AG09309 (cell line): ENCODE results near the gene TMEM80.
"Not testable (repeated sequence)": the region's sequence is repeated elsewhere in the genome, so short reads cannot be mapped to it uniquely, and the experiment has no call there.

Experiments used
- DNase-seq: peaks from one replicate; pipeline ENCODE4 v3.0.0-alpha.2; 2010; ENCODE audit warnings: low read depth
- H3K4me3 ChIP-seq: 2 replicates; pipeline ENCODE4 v1.5.1; 2011; ENCODE audit warnings: mild to moderate bottlenecking, low read depth, low read length, moderate library complexity; ENCODE audit not compliant: control insufficient read depth
- TF ChIP-seq, protein P1 (sequence below): IDR thresholded peaks from 2 replicates; pipeline ENCODE4 v1.5.1; 2011; ENCODE audit warnings: mild to moderate bottlenecking, low read depth, low read length, inconsistent platforms; ENCODE audit not compliant: insufficient read depth, control insufficient read depth; ENCODE audit errors: missing control alignments

Gene TMEM80

DNA sequence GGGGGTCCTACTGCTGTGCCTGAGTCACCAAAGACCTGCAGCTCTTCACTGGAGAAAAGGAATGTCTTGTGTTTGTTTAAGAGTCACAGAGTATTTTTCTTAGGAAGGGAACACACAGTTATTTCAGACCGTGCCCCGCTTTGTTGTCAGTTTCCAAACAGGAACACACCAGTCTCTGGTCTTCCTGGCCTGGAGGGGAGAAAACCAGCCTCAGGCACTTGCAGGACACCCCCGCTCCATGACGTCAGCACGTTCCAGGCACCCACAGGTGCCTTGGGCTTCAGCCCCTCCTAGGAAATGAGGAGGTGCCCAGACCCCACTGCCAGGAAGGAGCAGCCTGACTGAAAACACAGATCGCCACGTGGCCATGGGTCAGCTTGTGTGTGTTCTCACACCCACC lies 6.0 kb upstream of the TMEM80 start:
- TF ChIP-seq, protein P1, sequence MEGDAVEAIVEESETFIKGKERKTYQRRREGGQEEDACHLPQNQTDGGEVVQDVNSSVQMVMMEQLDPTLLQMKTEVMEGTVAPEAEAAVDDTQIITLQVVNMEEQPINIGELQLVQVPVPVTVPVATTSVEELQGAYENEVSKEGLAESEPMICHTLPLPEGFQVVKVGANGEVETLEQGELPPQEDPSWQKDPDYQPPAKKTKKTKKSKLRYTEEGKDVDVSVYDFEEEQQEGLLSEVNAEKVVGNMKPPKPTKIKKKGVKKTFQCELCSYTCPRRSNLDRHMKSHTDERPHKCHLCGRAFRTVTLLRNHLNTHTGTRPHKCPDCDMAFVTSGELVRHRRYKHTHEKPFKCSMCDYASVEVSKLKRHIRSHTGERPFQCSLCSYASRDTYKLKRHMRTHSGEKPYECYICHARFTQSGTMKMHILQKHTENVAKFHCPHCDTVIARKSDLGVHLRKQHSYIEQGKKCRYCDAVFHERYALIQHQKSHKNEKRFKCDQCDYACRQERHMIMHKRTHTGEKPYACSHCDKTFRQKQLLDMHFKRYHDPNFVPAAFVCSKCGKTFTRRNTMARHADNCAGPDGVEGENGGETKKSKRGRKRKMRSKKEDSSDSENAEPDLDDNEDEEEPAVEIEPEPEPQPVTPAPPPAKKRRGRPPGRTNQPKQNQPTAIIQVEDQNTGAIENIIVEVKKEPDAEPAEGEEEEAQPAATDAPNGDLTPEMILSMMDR = no peak
- no peak overlapping the region for H3K4me3 ChIP-seq
- no peak for DNase-seq

DNA sequence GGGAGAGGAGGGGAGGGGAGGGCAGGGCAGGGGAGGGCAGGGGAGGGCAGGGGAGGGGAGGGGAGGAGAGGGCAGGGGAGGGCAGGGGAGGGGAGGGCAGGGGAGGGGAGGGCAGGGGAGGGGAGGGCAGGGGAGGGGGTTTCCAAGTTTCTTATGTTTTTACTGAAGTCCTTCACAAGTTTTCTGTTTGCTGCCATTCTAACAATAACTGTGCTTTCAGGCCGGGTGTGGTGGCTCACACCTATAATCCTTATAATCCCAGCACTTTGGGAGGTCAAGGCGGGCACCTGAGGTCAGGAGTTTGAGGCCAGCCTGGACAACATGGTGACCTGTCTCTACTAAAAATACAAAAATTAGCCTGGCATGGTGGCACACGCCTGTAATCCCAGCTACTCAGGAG lies 5.4 kb upstream of the TMEM80 start:
- H3K4me3 ChIP-seq, DNase-seq: not testable (repeated sequence)

DNA sequence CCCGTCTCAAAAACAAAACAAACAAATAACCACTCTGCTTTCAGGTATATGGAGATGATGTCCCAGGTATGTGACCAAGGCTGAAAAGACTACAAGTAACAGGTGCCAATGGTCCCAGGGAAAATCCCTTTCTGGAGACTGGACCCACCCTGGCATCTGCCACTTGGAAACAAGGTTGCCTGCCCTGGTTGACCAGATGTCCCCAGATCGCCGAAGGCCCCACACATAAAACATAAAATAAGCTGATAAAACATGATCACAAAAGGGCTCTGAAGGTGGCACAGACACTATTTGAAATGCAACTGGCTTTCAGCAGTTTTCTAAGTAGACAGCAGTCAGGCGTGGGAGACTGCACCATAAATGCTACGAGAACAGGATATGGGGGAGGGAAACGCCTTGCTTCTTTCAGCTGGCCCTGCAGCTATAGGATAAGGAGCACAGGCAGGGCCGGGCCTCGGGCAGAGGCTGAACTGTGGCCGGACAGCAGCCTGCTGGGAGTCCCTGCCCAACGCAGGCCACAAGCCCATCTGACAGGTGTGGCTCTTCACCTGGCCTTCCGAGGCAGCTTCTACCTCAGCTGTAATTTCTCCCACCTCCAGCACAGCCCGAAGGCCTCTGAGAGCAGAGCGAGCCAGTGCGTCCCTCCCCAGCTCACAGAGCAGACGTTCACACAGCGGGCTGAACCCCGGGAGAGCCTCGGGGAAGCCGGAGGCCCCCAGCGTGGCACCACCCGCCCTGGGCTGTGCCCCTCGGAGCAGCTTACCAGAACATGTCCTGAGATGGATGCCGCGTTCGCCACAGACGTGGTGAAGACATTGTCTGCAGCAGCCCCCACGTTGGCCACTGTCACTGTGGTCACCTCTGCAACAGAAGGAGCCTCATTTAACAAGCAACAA lies 4.6 kb upstream of the TMEM80 start:
- no peak for DNase-seq
- H3K4me3 ChIP-seq = no peak overlapping the region
- TF ChIP-seq, protein P1 = no peak

DNA sequence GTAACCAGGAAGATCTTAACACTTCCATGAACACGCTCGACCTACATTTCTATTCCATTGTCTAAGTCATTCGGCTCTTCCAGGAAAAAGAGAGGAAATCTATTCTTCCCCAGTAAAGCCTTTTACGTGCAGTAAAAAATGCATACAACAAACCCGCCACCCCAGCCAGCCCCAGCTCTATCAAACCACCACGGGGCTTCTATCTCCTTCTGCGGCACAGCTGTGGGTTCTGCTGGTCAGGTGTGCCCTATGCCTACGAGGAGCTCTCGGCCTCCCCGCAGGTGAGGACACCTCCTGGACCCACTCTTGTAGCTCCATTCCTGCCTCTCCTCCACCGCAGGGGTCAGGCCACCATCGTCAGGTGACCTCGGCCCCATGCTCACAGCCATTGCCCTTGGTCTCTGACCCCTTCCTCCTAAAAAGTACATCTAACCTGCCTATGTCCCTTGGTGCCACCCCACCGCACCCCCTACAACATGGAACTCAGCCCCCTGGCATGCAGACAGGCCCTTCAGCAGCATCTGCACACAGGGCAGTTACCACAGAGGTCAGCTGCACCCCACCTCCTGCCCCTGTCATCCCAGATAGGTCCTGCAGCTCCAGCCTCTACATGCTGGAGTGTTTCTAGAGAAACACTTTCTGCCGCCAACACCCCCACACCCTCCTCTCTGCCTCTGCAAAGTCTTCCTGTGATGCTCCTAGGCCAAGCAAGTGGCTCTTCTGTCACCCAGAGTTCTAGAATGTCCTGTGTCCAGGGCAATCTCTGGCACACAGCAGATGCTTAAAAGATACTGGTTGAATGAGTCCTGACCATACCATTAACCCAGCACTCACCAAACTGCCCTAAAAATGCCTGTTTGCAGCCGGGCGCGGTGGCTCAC lies 3.7 kb upstream of the TMEM80 start:
- DNase-seq = no peak
- TF ChIP-seq, protein P1 = no peak
- no peak overlapping the region for H3K4me3 ChIP-seq

DNA sequence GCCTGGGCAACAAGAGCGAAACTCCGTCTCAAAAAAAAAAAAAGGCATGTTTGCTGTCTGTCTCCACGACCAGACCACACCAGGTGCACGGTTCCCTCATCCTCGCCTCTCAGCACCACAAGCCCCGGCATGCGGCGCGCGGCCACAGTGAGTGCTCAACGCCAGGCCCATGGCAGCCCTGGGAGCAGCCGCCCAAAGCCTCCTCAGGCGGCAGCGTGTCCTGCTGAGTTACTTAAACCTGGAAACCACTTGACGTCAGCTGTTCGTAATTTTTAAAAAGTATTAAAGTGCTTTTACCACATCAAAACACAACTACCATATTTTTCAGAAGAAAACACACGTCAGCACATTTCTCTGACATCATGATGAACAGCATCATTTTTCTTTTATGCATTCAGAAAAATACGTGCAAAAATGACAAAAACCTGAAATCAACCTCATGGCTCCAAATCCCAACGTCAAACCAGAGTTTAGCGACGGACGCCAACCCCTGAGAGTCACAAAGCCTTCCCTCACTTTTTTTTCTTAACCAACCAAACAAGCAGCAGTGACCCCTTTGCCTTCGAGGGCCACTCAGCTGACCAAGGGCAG lies 2.7 kb upstream of the TMEM80 start:
- H3K4me3 ChIP-seq = peak overlapping the region; percentile 19
- no peak for DNase-seq
- TF ChIP-seq, protein P1 = no peak

DNA sequence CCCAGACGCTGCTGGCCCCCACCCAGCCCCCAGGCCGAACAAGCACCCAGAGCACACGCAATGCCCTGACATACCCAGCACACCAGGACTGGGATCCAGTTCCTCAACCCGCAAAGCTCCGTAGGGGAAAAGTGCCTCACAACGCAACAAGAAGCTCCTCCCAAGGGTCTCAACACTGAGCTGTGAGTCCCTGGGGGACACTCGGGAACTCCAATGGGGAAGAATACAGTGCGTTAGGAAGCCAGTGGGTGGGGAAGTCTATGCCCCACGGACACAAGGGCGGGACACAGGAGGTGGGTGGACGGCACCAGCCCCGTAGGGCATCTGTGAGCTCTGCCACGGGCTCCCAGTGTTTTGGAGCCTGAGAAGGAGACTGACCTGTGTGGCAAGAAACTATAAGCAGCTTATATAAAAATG lies 2.2 kb upstream of the TMEM80 start:
- H3K4me3 ChIP-seq = peak overlapping the region; percentile 19
- TF ChIP-seq, protein P1 = no peak
- DNase-seq = no peak
